HepG2 (cell line): ENCODE measurements around the gene CC2D1A.

Experiments
- KDM5B ChIP-seq: sonication (generic); formaldehyde crosslinking; IDR thresholded peaks from 2 replicates; pipeline ENCODE4 v1.4.0; 2020; ENCODE audit warnings: missing genetic modification reagents, mild to moderate bottlenecking, borderline replicate concordance
- POLR2A ChIP-seq, 2 experiments: IDR thresholded peaks; 2 replicates each; pipeline ENCODE4 v1.6.1; 2011; ENCODE audit warnings: low read depth in 2 of 2, low read length in 2 of 2, mild to moderate bottlenecking in 1 of 2, moderate library complexity in 1 of 2; ENCODE audit not compliant: insufficient read depth in 1 of 2
- SMARCE1 ChIP-seq: fragments of 450-650 bp; IDR thresholded peaks from 2 replicates; pipeline ENCODE4 v1.6.1; 2017; ENCODE audit warnings: borderline replicate concordance
- SP2 ChIP-seq: sonication (generic); formaldehyde crosslinking; IDR thresholded peaks from 2 replicates; pipeline ENCODE4 v1.5.1; 2020; ENCODE audit warnings: mild to moderate bottlenecking, missing genetic modification reagents
- TF ChIP-seq, protein P1 (sequence below): sonication (generic); formaldehyde crosslinking; IDR thresholded peaks from 2 replicates; pipeline ENCODE4 v1.4.0; 2020; ENCODE audit warnings: missing genetic modification reagents, borderline replicate concordance
- TF ChIP-seq, protein P2 (sequence below): sonication (generic); formaldehyde crosslinking; IDR thresholded peaks from 2 replicates; pipeline ENCODE4 v1.8.1; 2022; ENCODE audit warnings: mild to moderate bottlenecking, missing genetic modification reagents
- TF ChIP-seq, protein P3 (sequence below): IDR thresholded peaks from 2 replicates; pipeline ENCODE4 v1.6.1; 2012; ENCODE audit warnings: low read length, improper control_type of control experiment
- TF ChIP-seq, protein P4 (sequence below): sonication (generic); IDR thresholded peaks from 2 replicates; pipeline ENCODE4 v1.6.1; 2016; ENCODE audit warnings: low read depth, borderline replicate concordance

DNA sequence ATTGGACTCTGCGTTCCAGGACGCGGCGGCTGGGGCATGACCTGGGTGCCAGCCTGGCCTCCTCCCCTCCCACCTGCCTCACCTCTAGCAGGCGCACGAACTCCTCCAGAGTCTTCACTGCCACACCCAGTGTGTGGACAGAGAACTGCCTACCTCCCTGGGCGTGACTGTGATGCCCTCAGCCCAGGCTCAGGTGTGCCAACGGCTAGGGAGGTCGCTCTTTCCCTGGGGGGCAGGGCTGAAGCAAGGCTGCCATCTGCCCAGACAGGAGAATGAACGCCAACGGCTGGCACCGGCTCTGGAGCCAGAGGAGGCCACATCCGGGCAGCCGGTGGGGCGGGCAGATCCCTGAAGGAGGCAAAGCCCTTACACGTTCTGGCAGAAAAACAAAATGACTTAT lies 17.7 kb upstream of the CC2D1A start:
- TF ChIP-seq, protein P1, sequence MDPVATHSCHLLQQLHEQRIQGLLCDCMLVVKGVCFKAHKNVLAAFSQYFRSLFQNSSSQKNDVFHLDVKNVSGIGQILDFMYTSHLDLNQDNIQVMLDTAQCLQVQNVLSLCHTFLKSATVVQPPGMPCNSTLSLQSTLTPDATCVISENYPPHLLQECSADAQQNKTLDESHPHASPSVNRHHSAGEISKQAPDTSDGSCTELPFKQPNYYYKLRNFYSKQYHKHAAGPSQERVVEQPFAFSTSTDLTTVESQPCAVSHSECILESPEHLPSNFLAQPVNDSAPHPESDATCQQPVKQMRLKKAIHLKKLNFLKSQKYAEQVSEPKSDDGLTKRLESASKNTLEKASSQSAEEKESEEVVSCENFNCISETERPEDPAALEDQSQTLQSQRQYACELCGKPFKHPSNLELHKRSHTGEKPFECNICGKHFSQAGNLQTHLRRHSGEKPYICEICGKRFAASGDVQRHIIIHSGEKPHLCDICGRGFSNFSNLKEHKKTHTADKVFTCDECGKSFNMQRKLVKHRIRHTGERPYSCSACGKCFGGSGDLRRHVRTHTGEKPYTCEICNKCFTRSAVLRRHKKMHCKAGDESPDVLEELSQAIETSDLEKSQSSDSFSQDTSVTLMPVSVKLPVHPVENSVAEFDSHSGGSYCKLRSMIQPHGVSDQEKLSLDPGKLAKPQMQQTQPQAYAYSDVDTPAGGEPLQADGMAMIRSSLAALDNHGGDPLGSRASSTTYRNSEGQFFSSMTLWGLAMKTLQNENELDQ (CRISPR knock-in tag): no peak
- TF ChIP-seq POLR2A (IDR thresholded peaks at IDR 0.05; ENCODE audit: insufficient read depth in 1 of 2, low read depth in 2 of 2, low read length in 2 of 2): no peak
- no peak for TF ChIP-seq SMARCE1
- no peak for TF ChIP-seq KDM5B
- TF ChIP-seq, protein P2, sequence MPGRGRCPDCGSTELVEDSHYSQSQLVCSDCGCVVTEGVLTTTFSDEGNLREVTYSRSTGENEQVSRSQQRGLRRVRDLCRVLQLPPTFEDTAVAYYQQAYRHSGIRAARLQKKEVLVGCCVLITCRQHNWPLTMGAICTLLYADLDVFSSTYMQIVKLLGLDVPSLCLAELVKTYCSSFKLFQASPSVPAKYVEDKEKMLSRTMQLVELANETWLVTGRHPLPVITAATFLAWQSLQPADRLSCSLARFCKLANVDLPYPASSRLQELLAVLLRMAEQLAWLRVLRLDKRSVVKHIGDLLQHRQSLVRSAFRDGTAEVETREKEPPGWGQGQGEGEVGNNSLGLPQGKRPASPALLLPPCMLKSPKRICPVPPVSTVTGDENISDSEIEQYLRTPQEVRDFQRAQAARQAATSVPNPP (CRISPR knock-in tag): no peak
- TF ChIP-seq, protein P3, sequence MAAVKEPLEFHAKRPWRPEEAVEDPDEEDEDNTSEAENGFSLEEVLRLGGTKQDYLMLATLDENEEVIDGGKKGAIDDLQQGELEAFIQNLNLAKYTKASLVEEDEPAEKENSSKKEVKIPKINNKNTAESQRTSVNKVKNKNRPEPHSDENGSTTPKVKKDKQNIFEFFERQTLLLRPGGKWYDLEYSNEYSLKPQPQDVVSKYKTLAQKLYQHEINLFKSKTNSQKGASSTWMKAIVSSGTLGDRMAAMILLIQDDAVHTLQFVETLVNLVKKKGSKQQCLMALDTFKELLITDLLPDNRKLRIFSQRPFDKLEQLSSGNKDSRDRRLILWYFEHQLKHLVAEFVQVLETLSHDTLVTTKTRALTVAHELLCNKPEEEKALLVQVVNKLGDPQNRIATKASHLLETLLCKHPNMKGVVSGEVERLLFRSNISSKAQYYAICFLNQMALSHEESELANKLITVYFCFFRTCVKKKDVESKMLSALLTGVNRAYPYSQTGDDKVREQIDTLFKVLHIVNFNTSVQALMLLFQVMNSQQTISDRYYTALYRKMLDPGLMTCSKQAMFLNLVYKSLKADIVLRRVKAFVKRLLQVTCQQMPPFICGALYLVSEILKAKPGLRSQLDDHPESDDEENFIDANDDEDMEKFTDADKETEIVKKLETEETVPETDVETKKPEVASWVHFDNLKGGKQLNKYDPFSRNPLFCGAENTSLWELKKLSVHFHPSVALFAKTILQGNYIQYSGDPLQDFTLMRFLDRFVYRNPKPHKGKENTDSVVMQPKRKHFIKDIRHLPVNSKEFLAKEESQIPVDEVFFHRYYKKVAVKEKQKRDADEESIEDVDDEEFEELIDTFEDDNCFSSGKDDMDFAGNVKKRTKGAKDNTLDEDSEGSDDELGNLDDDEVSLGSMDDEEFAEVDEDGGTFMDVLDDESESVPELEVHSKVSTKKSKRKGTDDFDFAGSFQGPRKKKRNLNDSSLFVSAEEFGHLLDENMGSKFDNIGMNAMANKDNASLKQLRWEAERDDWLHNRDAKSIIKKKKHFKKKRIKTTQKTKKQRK: no peak
- no peak for TF ChIP-seq SP2 (CRISPR knock-in tag)
- TF ChIP-seq, protein P4, sequence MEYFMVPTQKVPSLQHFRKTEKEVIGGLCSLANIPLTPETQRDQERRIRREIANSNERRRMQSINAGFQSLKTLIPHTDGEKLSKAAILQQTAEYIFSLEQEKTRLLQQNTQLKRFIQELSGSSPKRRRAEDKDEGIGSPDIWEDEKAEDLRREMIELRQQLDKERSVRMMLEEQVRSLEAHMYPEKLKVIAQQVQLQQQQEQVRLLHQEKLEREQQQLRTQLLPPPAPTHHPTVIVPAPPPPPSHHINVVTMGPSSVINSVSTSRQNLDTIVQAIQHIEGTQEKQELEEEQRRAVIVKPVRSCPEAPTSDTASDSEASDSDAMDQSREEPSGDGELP: no peak
